ENCODE data around the gene PDE1C. TPM values are rescaled to one million over a fixed set of nuclear protein-coding genes. Genes with fewer than 3 reads are reported as not detected.

PDE1C gene
- total and polyA plus RNA-seq, 2 of the 4 experiments (the other 2 are of a cell fraction): 14.2 to 61.5 TPM

DNA sequence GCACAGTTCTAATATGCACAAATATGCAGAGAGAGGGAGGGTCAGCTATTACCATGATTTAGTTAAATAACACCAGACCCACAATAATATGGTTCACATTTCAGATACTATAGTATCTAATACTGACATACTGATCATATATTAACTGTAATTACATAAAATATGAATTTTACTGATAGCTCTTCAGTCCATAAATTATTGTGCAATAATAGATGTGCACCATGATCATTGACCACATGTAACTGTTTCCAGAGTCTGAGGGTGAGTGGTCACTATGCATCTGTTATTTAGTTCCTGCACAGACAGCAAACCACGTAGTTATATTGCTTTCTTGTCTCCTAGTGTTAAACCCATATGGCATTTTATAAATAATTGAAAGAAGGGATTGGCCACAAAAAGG lies 353.9 kb downstream of the PDE1C start:
- WGBS, 2 experiments (ENCODE audit: extremely low coverage in 2 of 2, insufficient read length in 1 of 2): no CpG with 5 or more reads among the region's 1 CpG
- H3K4ac ChIP-seq (ENCODE audit: low read depth, low read length): no peak overlapping the region

More for the DNA sequence above, 353.9 kb downstream of the PDE1C start:
- Histone ChIP-seq H3K18ac (ENCODE audit: low read depth, low read length) (no peak overlapping the region), H3K27me3 (ENCODE audit: control insufficient read depth, insufficient read depth, low read length) (no peaks in the 10 kb centered on the region), H2BK5ac (ENCODE audit: low read depth, low read length, poor library complexity, severe bottlenecking) (no peak overlapping the region), H3K9ac (ENCODE audit: low read depth, low read length) (no peak overlapping the region), H3K14ac (replicated peaks; ENCODE audit: low read depth, low read length) (no peak overlapping the region), H4K91ac (ENCODE audit: insufficient read depth, low read depth, low read length) (no peak overlapping the region), H2BK20ac (ENCODE audit: low read depth, low read length) (no peak overlapping the region), H2AFZ (replicated peaks; ENCODE audit: low read length, poor library complexity) (no peak overlapping the region), H3K4me2 (ENCODE audit: low read depth, low read length) (no peak overlapping the region), H2AK9ac (replicated peaks; ENCODE audit: low read depth, low read length, poor library complexity) (no peak overlapping the region), H3K79me1 (ENCODE audit: low read depth in 1 of 2, low read length in 2 of 2) (no peaks in the 10 kb centered on the region), H3K4me1 (ENCODE audit: control insufficient read depth, insufficient read depth, low read length) (no peaks in the 10 kb centered on the region), H3K36me3 (ENCODE audit: control insufficient read depth, insufficient read depth, low read length) (no peaks in the 10 kb centered on the region), H3K56ac (ENCODE audit: extremely low read depth, insufficient read depth, low read length) (no peak overlapping the region), H3K9me3 (ENCODE audit: control insufficient read depth, insufficient read depth, low read length) (no peaks in the 10 kb centered on the region), H4K8ac (ENCODE audit: low read depth in 2 of 2, low read length in 2 of 2) (no peak overlapping the region), H3K4me3 (ENCODE audit: insufficient read depth, low read depth, low read length) (no peak overlapping the region), H2BK120ac (ENCODE audit: low read depth, low read length) (no peak overlapping the region), H3K27ac (ENCODE audit: insufficient read depth, low read length) (no peak overlapping the region), H2AK5ac (ENCODE audit: low read depth, low read length) (no peak overlapping the region), H4K5ac (ENCODE audit: low read depth, low read length) (no peak overlapping the region), H2BK15ac (ENCODE audit: low read depth, low read length) (no peak overlapping the region), H4K20me1 (ENCODE audit: insufficient read depth, low read length) (no peaks in the 10 kb centered on the region), H3K23ac (ENCODE audit: low read depth, low read length) (no peak overlapping the region), H3K9me1 (ENCODE audit: insufficient read depth, low read length) (no peaks in the 10 kb centered on the region)
- ATAC-seq (ENCODE audit: low read depth) (no peak), DNase-seq (no peak)
- ChIA-PET POLR2A (ENCODE audit: unreplicated experiment) (no interaction called here), CTCF (no interaction called here)
- TF ChIP-seq, protein P1, sequence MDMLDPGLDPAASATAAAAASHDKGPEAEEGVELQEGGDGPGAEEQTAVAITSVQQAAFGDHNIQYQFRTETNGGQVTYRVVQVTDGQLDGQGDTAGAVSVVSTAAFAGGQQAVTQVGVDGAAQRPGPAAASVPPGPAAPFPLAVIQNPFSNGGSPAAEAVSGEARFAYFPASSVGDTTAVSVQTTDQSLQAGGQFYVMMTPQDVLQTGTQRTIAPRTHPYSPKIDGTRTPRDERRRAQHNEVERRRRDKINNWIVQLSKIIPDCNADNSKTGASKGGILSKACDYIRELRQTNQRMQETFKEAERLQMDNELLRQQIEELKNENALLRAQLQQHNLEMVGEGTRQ (IDR thresholded peaks at IDR 0.05; ENCODE audit: low read depth, low read length): no peak
- no peak for TF ChIP-seq RFX5 (IDR thresholded peaks at IDR 0.05; ENCODE audit: low read depth, low read length)
- TF ChIP-seq MAFK (IDR thresholded peaks at IDR 0.05; ENCODE audit: low read depth, low read length): no peak
- TF ChIP-seq, protein P2, sequence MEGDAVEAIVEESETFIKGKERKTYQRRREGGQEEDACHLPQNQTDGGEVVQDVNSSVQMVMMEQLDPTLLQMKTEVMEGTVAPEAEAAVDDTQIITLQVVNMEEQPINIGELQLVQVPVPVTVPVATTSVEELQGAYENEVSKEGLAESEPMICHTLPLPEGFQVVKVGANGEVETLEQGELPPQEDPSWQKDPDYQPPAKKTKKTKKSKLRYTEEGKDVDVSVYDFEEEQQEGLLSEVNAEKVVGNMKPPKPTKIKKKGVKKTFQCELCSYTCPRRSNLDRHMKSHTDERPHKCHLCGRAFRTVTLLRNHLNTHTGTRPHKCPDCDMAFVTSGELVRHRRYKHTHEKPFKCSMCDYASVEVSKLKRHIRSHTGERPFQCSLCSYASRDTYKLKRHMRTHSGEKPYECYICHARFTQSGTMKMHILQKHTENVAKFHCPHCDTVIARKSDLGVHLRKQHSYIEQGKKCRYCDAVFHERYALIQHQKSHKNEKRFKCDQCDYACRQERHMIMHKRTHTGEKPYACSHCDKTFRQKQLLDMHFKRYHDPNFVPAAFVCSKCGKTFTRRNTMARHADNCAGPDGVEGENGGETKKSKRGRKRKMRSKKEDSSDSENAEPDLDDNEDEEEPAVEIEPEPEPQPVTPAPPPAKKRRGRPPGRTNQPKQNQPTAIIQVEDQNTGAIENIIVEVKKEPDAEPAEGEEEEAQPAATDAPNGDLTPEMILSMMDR (conservative IDR thresholded peaks at IDR 0.05; ENCODE audit: low read depth, low read length): no peak
- no peak for TF ChIP-seq POLR2A (IDR thresholded peaks at IDR 0.05; ENCODE audit: low read depth, low read length)
- no peak for TF ChIP-seq FOS (IDR thresholded peaks at IDR 0.05; ENCODE audit: low read depth, low read length)
- TF ChIP-seq MAZ (IDR thresholded peaks at IDR 0.05; ENCODE audit: borderline replicate concordance, low read depth, low read length): no peak
- no peak for TF ChIP-seq BHLHE40 (IDR thresholded peaks at IDR 0.05; ENCODE audit: low read depth, low read length)
- TF ChIP-seq CEBPB (IDR thresholded peaks at IDR 0.05; ENCODE audit: low read depth, low read length): peak; percentile 82
- no TSS peak for BruUV-seq (replicated peaks)
- dilution Hi-C loops (cut with HindIII; ENCODE audit: low sequenced_read_pairs, unreplicated experiment): no loop called here
- intact Hi-C loops (cut with micrococcal nuclease): no loop called here
- in situ Hi-C loops (cut with MboI; ENCODE audit: low sequenced_read_pairs): no loop called here

Measured in IMR-90 (cell line).